Stimulated activated naive CD4-positive, alpha-beta T cell treated with Interleukin-2 at 50 U/mL for 16 hours (primary cell): ENCODE results near the gene COG4.
A peak's percentile ranks its signal among the peaks of the same experiment; 100 is the strongest.

Experiments used
- DNase-seq: peaks from one replicate; lab custom pipeline; 2025; lab: John Stamatoyannopoulos, UW

COG4 gene

DNA sequence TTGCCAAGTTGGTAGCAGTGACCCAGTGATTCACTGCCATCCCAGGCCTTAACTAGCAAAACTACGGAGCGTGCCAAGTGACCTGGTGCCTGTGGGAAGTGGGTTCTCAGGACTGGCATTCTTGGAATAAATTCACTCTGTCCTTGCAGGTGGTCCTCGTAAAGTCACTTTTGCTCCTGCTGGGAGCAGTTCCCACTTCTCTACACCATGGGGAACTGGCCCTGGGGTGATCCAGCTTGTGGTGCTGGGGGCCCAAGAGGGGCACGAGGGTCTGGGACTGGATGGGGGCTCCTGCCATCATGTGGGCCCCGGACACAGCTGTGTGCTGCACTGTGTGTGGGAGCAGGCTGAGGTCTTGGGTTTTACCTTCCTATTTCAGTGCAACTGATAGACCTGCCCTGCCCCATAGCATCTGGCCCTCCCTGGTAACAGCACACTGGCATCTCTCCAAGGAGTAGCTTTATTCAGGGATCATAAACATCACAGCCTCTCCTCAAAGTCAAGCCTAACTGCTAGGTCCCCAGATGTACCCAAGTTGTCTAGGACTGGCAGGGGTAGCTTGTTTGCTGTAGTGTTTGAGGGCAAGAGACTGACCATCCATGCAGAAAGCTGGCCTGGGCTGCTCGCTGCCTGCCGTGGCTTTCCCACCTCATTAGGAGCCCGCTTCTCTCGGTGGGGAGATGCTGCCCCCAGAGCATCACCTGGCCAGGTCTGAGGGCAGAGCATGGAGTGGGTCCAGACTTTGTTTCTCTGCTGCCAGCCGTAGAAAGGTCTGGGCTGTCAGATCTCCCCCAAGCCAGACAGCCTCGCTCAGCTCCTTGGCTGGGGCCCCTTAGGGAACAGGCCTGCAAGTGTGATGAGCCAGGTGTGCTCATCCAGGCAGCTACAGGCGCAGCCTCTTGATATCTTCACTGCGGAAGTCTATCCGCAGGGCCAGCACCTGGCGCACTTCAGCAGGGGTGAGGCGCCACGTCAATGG, 42.9 kb downstream of the COG4 start:
- DNase-seq, result no peak

- no peak for DNase-seq
Measured at GRCh38 chr16:70478912-70479341, 44.4 kb downstream of the COG4 start.

- DNase-seq, result no peak
Measured at GRCh38 chr16:70478169-70478568, 45.2 kb downstream of the COG4 start.

- DNase-seq, result peak; percentile 40
Measured at GRCh38 chr16:70476272-70477020, 46.9 kb downstream of the COG4 start.

DNA sequence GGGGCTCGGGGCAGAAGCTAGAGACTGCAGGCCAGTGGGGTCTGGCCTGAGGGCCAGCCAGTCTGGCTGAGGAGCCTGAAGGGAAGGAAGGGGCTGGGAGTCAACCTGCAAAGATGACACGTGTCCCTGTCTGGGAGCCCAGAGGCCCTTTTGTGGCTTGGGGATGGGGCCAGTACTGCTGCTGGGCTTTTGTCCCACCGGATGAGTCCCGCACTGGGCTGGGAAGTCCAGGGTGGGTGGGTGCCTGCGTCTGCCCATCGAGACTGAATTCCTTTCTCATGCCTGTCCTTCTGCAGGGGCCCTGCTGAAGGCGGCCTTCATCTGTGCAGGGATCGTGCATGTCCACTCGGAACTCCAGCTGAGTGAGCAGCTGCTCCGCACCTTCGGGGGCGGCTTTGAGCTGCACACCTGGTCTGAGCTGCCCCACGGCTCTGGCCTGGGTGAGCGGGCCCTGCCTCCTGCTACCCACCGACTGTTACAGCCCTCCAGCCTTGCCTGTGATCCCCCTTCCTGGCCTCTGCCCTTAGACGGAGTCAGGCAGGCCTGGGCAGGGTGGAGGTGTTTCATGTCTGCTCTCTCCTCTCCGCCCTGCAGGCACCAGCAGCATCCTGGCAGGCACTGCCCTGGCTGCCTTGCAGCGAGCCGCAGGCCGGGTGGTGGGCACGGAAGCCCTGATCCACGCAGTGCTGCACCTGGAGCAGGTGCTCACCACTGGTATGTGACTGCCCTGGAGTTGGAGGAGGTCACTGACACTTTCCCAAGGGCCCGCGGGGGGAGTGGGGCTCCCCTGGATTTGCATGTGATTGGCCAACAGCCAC, 48.1 kb downstream of the COG4 start:
- DNase-seq, result no peak

DNA sequence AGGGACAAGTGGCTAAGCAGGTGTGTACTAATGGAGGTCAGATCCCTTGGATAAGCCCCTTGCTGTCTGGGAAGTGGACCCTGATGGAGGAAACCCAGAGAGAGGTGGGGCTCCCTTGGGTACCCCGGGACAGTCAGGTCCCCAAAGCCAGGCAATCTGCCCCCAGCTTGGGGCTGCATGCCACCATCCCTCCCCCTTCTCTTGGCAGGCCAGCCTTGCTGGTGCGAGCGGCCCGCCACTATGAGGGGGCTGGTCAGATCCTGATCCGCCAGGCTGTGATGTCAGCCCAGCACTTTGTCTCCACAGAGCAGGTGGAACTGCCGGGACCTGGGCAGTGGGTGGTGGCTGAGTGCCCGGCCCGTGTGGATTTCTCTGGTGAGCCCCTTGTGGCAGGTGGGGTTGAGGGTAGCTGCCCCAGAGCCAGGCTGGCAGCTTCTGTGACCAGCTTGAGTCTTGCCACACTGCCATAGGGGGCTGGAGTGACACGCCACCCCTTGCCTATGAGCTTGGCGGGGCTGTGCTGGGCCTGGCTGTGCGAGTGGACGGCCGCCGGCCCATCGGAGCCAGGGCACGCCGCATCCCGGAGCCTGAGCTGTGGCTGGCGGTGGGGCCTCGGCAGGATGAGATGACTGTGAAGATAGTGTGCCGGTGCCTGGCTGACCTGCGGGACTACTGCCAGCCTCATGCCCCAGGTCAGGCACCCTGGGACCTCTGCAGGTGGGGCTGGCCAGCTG, 48.9 kb downstream of the COG4 start:
- DNase-seq, result no peak

DNA sequence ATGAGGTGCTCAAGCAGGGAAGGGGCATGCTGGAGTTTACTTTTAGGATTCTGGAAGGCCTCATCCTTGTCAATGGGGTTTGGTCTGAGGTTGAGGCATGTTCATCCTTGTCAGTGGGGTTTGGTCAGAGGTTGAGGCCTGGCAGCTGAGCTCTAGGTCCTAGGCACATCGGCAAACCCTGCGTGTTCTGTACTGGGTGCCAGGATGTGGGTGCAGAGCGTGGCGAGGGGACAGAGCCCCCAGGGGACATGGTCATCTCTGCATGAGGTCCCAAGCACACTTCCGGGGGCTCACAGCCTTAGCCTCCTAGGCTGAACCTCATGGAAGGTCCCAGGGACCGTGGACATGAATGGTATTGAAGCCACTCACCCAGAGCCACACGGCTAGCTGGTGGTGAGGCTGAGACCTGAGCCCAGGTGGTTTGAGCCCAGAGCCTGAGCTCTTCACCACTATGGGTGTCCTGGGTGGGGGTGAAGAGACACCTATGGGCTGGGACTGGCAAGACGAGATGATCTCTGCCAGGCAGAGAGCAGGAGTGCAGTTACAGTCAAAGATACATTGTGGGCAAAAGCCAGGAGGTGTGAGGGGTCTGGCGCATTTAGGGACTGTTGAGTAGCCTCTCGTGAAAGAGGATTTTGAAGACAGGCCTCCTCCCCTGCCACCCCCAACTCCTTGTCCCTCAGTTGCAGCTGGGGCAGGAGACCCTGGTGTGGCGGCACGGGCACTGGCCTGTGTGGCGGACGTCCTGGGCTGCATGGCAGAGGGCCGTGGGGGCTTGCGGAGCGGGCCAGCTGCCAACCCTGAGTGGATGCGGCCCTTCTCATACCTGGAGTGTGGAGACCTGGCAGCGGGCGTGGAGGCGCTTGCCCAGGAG, 49.7 kb downstream of the COG4 start:
- DNase-seq, result no peak

- DNase-seq, result no peak
Measured at GRCh38 chr16:70472786-70473433, 50.4 kb downstream of the COG4 start.

- DNase-seq, result no peak
Measured at GRCh38 chr16:70470927-70471341, 52.4 kb downstream of the COG4 start.

GRCh38 chr16:70470141-70470926, 53.0 kb downstream of the COG4 start:
- DNase-seq, result no peak

- no peak for DNase-seq
Measured at GRCh38 chr16:70468776-70469525, 54.4 kb downstream of the COG4 start.

- no peak for DNase-seq
Measured at GRCh38 chr16:70467608-70468007, 55.7 kb downstream of the COG4 start.

DNA sequence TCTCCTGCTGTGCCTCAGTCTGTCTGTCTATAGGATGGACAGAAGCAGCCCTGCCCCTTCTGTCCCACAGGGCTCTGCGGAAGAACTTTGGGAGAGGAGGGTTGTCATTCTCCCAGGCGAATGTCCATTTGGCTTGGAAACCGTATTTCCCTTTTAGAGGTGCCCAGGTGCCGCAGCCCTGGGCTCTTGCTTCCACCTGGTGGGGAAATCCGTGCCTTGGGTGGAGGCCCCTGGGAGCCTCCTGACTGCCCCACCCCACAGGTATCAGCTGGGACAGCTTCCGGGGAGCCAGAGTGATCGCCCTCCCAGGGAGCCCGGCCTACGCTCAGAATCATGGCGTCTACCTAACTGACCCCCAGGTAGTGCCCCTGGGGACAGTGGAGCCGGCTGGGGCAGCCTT, 56.2 kb downstream of the COG4 start:
- no peak for DNase-seq

GRCh38 chr16:70466805-70467076, 56.6 kb downstream of the COG4 start:
- no peak for DNase-seq

DNA sequence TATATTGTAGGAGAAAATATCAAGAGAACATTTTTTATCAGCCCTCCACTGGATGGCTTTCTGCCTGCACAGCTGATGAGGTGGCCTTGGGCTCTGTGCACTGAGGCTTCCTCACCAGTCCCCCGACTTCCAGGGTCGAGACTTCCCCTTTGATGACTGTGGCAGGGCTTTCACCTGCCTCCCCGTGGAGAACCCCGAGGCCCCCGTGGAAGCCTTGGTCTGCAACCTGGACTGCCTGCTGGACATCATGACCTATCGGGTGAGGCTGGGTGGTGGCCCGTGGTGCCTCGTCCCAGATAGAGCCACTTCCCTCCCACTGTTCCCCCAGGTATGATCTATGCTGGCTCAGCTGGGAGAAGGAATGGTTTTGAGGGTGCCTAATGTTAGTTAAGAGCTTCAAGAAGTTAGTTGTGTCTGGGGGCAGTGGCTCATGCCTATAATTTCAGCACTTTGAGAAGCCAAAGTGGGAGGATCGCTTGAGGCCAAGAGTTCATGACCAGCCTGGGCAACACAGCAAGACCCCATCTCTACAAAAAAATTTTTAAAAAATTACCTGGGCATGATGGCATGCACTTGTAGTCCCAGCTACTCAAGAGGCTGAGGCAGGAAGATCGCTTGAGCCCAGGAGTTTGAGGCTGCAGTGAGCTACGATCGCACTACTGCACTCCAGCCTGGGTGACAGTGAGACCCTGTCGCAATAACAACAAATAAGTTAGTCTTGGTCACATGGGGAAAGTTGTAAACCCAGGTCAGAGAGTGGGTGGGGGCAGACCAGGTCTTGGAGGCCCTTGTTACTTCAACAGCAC, 57.2 kb downstream of the COG4 start:
- no peak for DNase-seq

DNA sequence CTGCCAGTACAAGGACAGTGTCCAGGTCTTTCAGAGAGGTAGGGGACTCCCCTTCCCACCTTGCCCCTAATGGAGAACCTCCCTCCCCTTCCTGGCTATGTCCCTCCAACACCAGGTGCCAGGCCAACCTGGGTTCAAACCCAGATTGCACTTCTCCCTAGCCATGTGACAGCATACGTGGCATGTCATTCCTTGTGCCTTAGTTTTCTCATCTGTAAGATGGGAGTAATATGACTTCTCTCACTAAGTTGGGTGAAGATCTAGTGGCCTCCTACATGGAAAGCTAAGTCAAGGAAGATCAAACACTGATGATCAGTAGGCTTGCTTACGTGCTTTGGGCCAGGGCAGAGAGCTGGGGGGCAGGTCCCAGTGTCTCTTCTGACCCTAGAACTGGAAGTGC, 60.1 kb downstream of the COG4 start:
- DNase-seq, result no peak

DNA sequence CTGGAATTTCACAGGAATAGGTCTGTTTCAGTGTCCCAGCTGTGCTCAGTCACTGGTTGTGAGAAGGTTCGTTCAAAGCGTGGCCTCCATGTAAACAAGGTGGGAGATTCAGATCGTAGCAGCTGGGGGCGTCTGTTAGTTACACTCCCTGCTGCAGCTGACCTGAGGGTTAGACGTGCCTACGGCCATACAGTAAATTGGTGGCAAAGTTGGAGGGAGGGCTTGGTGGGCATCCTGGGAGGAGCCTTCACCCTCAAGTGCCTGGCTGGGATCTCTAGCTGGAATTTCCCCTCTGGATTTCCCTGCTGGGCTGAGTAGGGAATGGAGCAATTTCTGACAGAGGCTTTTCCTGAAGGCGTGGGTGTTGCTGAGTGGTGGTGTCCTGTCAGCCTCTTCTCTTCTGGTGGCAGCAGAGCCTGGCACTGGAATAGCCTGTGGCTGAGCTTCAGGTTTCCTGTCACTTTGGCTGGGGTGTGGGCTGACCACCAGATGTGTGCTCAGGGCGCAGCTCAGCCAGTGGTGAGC, 62.6 kb downstream of the COG4 start:
- no peak for DNase-seq
